Thoracic aorta (tissue), 2 donors: ENCODE data around the gene SLCO4A1. TPM values are rescaled to one million over a fixed set of nuclear protein-coding genes. Genes with fewer than 3 reads are reported as not detected.

Source experiments
- ATAC-seq: fragments of 150-250 bp; one replicate; pipeline ENCODE4 v1.8.0; 2017; ENCODE audit warnings: low read depth; ENCODE audit not compliant: insufficient number of reproducible peaks, low FRiP score
- DNase-seq: peaks from one replicate; pipeline ENCODE4 v3.0.0-alpha.2; 2020; ENCODE audit warnings: low spot score
- H3K27ac ChIP-seq, 2 donors: fragments of 200-600 bp; sonication (generic); 1 replicate in 1 of 2; 2 replicates in 1 of 2; pipeline ENCODE4 v1.5.1; 2016; ENCODE audit warnings: mild to moderate bottlenecking in 2 of 2, moderate library complexity in 2 of 2
- H3K27me3 ChIP-seq: fragments of 200-600 bp; sonication (generic); replicated peaks from 2 replicates; pipeline ENCODE4 v1.6.0; 2016; ENCODE audit warnings: mild to moderate bottlenecking; ENCODE audit not compliant: insufficient read depth
- H3K36me3 ChIP-seq: fragments of 200-600 bp; sonication (generic); one replicate; pipeline ENCODE4 v1.5.1; 2016
- H3K4me1 ChIP-seq, 2 donors: fragments of 200-600 bp; sonication (generic); 1 replicate in 1 of 2; 2 replicates in 1 of 2; pipeline versions ENCODE4 v1.5.1 to v1.6.0; 2016; ENCODE audit warnings: low read depth in 2 of 2, mild to moderate bottlenecking in 1 of 2; ENCODE audit not compliant: control insufficient read depth in 1 of 2
- H3K4me3 ChIP-seq: fragments of 200-600 bp; sonication (generic); 2 replicates; pipeline ENCODE4 v1.5.1; 2016; ENCODE audit warnings: mild to moderate bottlenecking
- H3K9me3 ChIP-seq: fragments of 200-600 bp; sonication (generic); 2 replicates; pipeline ENCODE4 v1.5.1; 2016
- total RNA-seq, 2 donors: library from RNA; depleted of rRNA; stranded (reverse); fragments of >200 nt; gene quantifications; one replicate each; pipeline versions ENCODE4 v1.1.0 to v1.2.3, GENCODE V29; 2016
- TF ChIP-seq, protein P1 (sequence below): fragments of 200-600 bp; sonication (generic); IDR thresholded peaks from one replicate; pipeline ENCODE4 v1.5.1; 2019; ENCODE audit warnings: antibody characterized with exemption

SLCO4A1 gene
- total RNA-seq, 2 donors from 2014 or later: 22.1 to 26.0 TPM

DNA sequence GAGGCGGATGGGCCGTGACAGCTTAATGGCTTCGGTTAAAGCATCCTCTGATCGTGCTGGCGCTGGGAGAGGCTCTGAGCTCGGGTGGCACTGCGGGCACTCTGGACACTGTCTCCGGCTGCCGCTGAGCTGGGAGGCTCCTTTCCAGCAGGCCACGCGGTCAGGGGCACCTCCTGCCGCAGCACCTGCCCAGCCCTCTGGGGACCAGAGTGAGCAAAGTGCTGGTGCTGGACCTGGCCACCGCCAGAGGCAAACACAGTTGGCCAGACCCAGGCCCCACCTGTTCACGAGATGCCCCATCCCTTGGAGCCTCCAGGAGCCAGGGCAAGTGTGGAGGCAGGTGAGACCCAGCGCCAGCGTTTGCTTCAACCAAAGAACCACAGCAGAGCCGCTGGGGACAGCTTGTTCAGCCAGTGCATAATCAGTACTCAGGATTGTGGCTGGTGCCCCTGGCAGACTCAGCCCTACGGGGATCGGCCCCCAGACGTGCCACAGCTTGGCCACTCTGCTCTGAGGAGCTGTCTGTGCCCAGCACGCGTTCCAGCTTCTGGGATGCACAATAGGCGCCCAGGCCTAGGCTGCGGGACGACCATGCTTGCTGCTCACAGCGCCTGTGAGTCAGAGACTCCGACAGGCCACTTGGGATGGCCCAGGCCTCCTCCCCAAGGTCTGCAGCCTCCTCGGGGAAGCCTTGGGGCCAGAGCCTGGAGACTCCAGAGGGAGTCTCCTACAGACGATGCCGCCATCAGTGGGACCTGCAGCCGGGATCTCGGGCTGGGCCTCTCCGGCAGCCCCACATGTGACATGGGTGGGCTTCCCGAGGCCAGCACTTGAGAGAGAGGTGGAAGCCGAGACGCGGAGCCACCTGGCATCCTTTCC, 38.2 kb upstream of the SLCO4A1 start:
- no peak overlapping the region for H3K27ac ChIP-seq
- peak overlapping the region; percentile 29 for H3K4me3 ChIP-seq
- TF ChIP-seq, protein P1, sequence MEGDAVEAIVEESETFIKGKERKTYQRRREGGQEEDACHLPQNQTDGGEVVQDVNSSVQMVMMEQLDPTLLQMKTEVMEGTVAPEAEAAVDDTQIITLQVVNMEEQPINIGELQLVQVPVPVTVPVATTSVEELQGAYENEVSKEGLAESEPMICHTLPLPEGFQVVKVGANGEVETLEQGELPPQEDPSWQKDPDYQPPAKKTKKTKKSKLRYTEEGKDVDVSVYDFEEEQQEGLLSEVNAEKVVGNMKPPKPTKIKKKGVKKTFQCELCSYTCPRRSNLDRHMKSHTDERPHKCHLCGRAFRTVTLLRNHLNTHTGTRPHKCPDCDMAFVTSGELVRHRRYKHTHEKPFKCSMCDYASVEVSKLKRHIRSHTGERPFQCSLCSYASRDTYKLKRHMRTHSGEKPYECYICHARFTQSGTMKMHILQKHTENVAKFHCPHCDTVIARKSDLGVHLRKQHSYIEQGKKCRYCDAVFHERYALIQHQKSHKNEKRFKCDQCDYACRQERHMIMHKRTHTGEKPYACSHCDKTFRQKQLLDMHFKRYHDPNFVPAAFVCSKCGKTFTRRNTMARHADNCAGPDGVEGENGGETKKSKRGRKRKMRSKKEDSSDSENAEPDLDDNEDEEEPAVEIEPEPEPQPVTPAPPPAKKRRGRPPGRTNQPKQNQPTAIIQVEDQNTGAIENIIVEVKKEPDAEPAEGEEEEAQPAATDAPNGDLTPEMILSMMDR: no peak
- no peaks in the 10 kb centered on the region for H3K36me3 ChIP-seq
- DNase-seq (no peak), ATAC-seq (no peak)
- no peaks in the 10 kb centered on the region for H3K9me3 ChIP-seq
- H3K4me1 ChIP-seq: peaks cover 9 to 16% of the 10 kb centered on the region in 2 donors
- peaks cover 5% of the 10 kb centered on the region for H3K27me3 ChIP-seq

DNA sequence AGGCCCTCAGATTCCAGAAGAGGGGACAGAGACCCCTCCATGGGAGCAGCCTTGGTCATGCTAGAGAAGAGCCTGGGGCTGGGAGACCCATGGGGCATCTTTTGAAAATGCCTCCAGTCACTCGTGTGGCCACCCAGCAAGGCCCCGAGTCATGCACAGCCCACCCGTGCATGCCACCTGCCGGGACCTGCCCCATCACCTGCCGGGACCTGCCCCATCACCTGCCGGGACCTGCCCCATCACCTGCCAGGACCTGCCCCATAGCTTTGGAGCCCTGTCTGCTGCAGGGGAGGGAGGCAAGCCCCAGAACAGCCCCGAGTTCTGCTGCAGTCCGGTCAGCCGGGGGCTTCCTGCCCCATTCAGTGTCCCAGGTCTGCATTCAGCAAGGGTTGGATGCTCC, 37.5 kb upstream of the SLCO4A1 start:
- TF ChIP-seq, protein P1: no peak
- Histone ChIP-seq H3K36me3 (no peaks in the 10 kb centered on the region), H3K4me3 (no peak overlapping the region), H3K4me1 (peaks cover 9 to 16% of the 10 kb centered on the region in 2 donors), H3K27me3 (peaks cover 5% of the 10 kb centered on the region), H3K9me3 (no peaks in the 10 kb centered on the region), H3K27ac (no peak overlapping the region)
- ATAC-seq: no peak
- DNase-seq: no peak

DNA sequence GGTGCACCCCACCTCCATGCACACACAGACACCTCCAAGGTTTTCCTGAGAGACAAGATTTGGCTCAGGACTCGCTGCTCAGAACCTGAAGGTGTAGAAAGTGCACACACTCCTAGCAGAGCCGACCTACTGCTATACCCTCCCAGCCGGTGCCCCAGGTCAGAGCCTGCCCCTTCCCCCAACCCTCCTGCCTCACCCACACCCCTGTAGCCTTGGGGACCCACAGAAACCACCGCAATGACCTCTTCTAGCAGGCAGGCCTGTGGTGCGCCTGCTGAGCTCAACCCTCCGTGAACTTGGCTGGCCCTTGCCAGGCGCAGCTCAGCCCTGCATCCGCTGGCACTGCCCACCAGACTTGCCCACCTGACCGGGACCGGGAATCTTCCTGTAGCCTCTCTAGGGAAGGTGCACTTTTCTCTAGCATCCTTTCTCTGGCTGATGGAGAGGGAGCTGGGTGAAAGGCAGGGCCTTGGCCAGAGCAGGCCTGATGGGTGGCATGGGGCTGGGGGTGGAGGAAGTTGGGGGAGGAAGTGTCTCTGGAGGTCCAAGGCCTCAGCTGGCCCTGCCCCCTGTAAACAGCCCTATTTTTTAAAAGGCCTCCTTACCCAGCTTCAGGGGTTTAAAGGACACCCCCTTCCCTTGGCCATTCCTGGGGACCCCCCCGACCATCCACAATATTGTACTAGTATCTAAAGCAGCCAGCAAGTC, 36.9 kb upstream of the SLCO4A1 start:
- DNase-seq: no peak
- H3K27ac ChIP-seq: no peak overlapping the region
- H3K36me3 ChIP-seq: no peaks in the 10 kb centered on the region
- no peaks in the 10 kb centered on the region for H3K9me3 ChIP-seq
- peaks cover 9 to 16% of the 10 kb centered on the region in 2 donors for H3K4me1 ChIP-seq
- H3K27me3 ChIP-seq: peaks cover 5% of the 10 kb centered on the region
- H3K4me3 ChIP-seq: no peak overlapping the region
- TF ChIP-seq, protein P1: no peak
- ATAC-seq: no peak

DNA sequence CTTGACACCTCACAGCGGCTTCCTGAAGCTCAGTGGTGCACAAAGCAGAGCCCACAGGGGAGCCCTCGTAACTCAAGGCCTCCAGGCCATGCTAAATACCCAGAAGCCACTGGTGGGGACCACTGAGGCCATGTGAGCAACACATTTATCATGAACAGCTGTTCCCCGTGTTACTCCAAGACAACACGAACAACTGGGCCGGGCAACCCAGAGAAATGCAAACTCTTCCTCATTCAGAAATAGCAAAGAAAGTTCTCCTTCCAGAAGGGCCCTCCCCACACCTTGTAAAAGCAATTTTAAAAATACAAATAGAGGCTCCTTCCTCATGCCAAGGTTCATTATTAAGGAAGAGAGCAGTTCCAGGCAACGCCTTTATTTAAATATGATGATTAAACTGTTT, 36.3 kb upstream of the SLCO4A1 start:
- Histone ChIP-seq H3K36me3 (no peaks in the 10 kb centered on the region), H3K4me3 (no peak overlapping the region), H3K9me3 (no peaks in the 10 kb centered on the region), H3K27me3 (peaks cover 5% of the 10 kb centered on the region), H3K27ac (no peak overlapping the region), H3K4me1 (peaks cover 9 to 16% of the 10 kb centered on the region in 2 donors)
- ATAC-seq (no peak), DNase-seq (no peak)
- TF ChIP-seq, protein P1: no peak

DNA sequence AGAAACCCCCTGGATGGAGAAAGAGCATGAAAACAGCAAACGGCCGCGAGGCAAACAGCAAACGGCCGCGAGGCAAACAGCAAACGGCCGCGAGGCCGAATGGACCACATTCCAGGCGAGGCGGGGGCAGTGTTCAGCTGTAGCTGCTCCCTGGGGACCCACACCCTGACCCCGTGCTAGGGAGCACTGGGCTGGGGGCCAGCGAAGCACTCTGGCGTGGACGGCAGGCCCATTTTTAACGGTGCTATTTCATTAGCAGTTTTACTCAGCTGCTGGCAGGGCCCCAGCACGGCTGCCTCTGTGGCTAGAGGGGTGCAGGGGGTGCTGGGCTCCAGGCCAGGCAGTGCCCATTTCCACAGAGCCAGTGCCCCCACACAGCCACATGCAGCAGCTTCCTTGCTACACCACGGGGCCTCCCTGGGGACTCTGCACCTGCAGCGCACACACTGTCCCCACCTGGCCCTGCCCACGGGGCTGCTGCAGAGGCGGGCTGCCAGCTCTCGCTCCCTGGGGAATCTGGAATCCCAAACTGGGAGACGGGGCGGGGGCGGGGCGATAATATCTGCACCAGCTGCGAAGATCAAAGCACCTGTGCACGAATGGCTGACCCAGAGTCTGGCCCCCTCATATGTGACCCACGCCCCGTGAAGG, 35.6 kb upstream of the SLCO4A1 start:
- H3K27me3 ChIP-seq: peaks cover 5% of the 10 kb centered on the region
- no peak for ATAC-seq
- TF ChIP-seq, protein P1: no peak
- no peaks in the 10 kb centered on the region for H3K36me3 ChIP-seq
- H3K4me3 ChIP-seq: no peak overlapping the region
- H3K27ac ChIP-seq: no peak overlapping the region
- no peak for DNase-seq
- no peaks in the 10 kb centered on the region for H3K9me3 ChIP-seq
- peaks cover 9 to 16% of the 10 kb centered on the region in 2 donors for H3K4me1 ChIP-seq
